H9 (cell line): ENCODE data around the gene FAM149A. TPM values are rescaled to one million over a fixed set of nuclear protein-coding genes. Genes with fewer than 3 reads are reported as not detected.

Experiments
- DNase-seq: peaks from one replicate; pipeline ENCODE4 v3.0.0-alpha.2; 2017
- H2AFZ ChIP-seq: one replicate; pipeline ENCODE4 v1.6.1; 2013; ENCODE audit warnings: mild to moderate bottlenecking, low read length, control low read depth, moderate library complexity
- H2AK5ac ChIP-seq: 2 replicates; pipeline ENCODE4 v1.6.1; 2013; ENCODE audit warnings: low read length, control low read depth, mixed read lengths; ENCODE audit not compliant: insufficient read length
- H2BK120ac ChIP-seq: one replicate; pipeline ENCODE4 v1.6.1; 2013; ENCODE audit warnings: low read depth, mild to moderate bottlenecking, low read length, control low read depth, inconsistent platforms; ENCODE audit not compliant: poor library complexity, severe bottlenecking
- H2BK12ac ChIP-seq: 2 replicates; pipeline ENCODE4 v1.6.1; 2013; ENCODE audit warnings: low read length, control low read depth, mixed read lengths, low read depth; ENCODE audit not compliant: insufficient read length
- H2BK15ac ChIP-seq: 2 replicates; pipeline ENCODE4 v1.6.1; 2013; ENCODE audit warnings: low read depth, low read length, control low read depth
- H2BK20ac ChIP-seq: one replicate; pipeline ENCODE4 v1.6.1; 2013; ENCODE audit warnings: low read depth, mild to moderate bottlenecking, low read length, control low read depth, inconsistent platforms; ENCODE audit not compliant: poor library complexity, severe bottlenecking
- H2BK5ac ChIP-seq: 2 replicates; pipeline ENCODE4 v1.6.1; 2013; ENCODE audit warnings: low read length, control low read depth, mixed read lengths; ENCODE audit not compliant: insufficient read length
- H3K14ac ChIP-seq: 2 replicates; pipeline ENCODE4 v1.6.1; 2013; ENCODE audit warnings: low read length, control low read depth; ENCODE audit not compliant: insufficient read depth
- H3K18ac ChIP-seq: 2 replicates; pipeline ENCODE4 v1.6.1; 2013; ENCODE audit warnings: low read depth, mild to moderate bottlenecking, mixed read lengths, low read length, control low read depth; ENCODE audit not compliant: insufficient read length
- H3K23ac ChIP-seq: 2 replicates; pipeline ENCODE4 v1.6.1; 2013; ENCODE audit warnings: low read length, control low read depth, mixed read lengths, low read depth; ENCODE audit not compliant: insufficient read length
- H3K23me2 ChIP-seq: 2 replicates; pipeline ENCODE4 v1.6.1; 2013; ENCODE audit warnings: low read depth, mild to moderate bottlenecking, mixed read lengths, low read length, control low read depth; ENCODE audit not compliant: insufficient read length, poor library complexity, severe bottlenecking
- H3K27ac ChIP-seq: 2 replicates; pipeline ENCODE4 v1.5.1; 2013; ENCODE audit warnings: low read length, control low read depth, mixed read lengths, low read depth; ENCODE audit not compliant: insufficient read length
- H3K27me3 ChIP-seq: 2 replicates; pipeline ENCODE4 v1.6.1; 2013; ENCODE audit warnings: low read length, control low read depth, inconsistent platforms; ENCODE audit not compliant: insufficient read depth
- H3K4ac ChIP-seq: 2 replicates; pipeline ENCODE4 v1.6.1; 2013; ENCODE audit warnings: low read depth, mild to moderate bottlenecking, control low read depth, inconsistent platforms, low read length, moderate library complexity
- H3K4me1 ChIP-seq: 2 replicates; pipeline ENCODE4 v1.6.1; 2013; ENCODE audit warnings: low read length, control low read depth, inconsistent platforms; ENCODE audit not compliant: insufficient read depth
- H3K4me2 ChIP-seq: 2 replicates; pipeline ENCODE4 v1.6.1; 2013; ENCODE audit warnings: low read length, control low read depth, mixed read lengths; ENCODE audit not compliant: insufficient read length, insufficient read depth
- H3K56ac ChIP-seq: 2 replicates; pipeline ENCODE4 v1.6.1; 2013; ENCODE audit warnings: low read depth, mild to moderate bottlenecking, mixed read lengths, low read length, control low read depth; ENCODE audit not compliant: insufficient read length
- H3K79me1 ChIP-seq: 2 replicates; pipeline ENCODE4 v1.6.1; 2013; ENCODE audit warnings: low read depth, mild to moderate bottlenecking, moderate library complexity, low read length, control low read depth, inconsistent platforms; ENCODE audit not compliant: insufficient read depth, poor library complexity, severe bottlenecking
- H3K79me2 ChIP-seq: 2 replicates; pipeline ENCODE4 v1.6.1; 2013; ENCODE audit warnings: low read length, control low read depth, inconsistent platforms; ENCODE audit not compliant: insufficient read depth
- H3K9ac ChIP-seq: 2 replicates; pipeline ENCODE4 v1.6.1; 2013; ENCODE audit warnings: low read length, control low read depth, mixed read lengths; ENCODE audit not compliant: insufficient read length; ENCODE audit errors: extremely low read depth
- H3K9me3 ChIP-seq: one replicate; pipeline ENCODE4 v1.6.1; 2013; ENCODE audit warnings: low read depth, low read length, inconsistent platforms; ENCODE audit not compliant: control insufficient read depth
- H3T11ph ChIP-seq: one replicate; pipeline ENCODE4 v1.6.1; 2013; ENCODE audit warnings: mild to moderate bottlenecking, low read length, control low read depth, inconsistent platforms
- H4K20me1 ChIP-seq: one replicate; pipeline ENCODE4 v1.6.1; 2013; ENCODE audit not compliant: control insufficient read depth, insufficient read length, insufficient read depth
- H4K5ac ChIP-seq: 2 replicates; pipeline ENCODE4 v1.6.1; 2013; ENCODE audit warnings: low read depth, mild to moderate bottlenecking, mixed read lengths, low read length, control low read depth; ENCODE audit not compliant: insufficient read length
- H4K8ac ChIP-seq: replicated peaks from 2 replicates; pipeline ENCODE4 v1.6.1; 2013; ENCODE audit warnings: low read length, control low read depth, mixed read lengths, low read depth; ENCODE audit not compliant: insufficient read length
- H4K91ac ChIP-seq: 2 replicates; pipeline ENCODE4 v1.6.1; 2013; ENCODE audit warnings: low read depth, mild to moderate bottlenecking, moderate library complexity, mixed read lengths, low read length, control low read depth; ENCODE audit not compliant: insufficient read length
- H3K27ac Mint-ChIP-seq, 3 experiments: 2 replicates in 2 of 3; 3 replicates in 1 of 3; pipeline ENCODE4 v1.8.0; 2020 to 2021; ENCODE audit warnings: mixed read lengths in 3 of 3, mild to moderate bottlenecking in 1 of 3, moderate library complexity in 1 of 3
- H3K27me3 Mint-ChIP-seq: 2 replicates; pipeline ENCODE4 v1.8.0; 2021; ENCODE audit warnings: low read depth, mild to moderate bottlenecking, moderate library complexity, mixed read lengths
- H3K36me3 Mint-ChIP-seq, 3 experiments: 2 replicates in 2 of 3; 3 replicates in 1 of 3; pipeline ENCODE4 v1.8.0; 2020 to 2021; ENCODE audit warnings: low read depth in 3 of 3, mixed read lengths in 3 of 3; ENCODE audit not compliant: insufficient read depth in 1 of 3
- H3K4me1 Mint-ChIP-seq, 2 experiments: 2 replicates each; pipeline ENCODE4 v1.8.0; 2020; ENCODE audit warnings: mixed read lengths in 2 of 2
- H3K4me3 Mint-ChIP-seq, 2 experiments: 2 replicates in 1 of 2; 3 replicates in 1 of 2; pipeline ENCODE4 v1.8.0; 2020 to 2021; ENCODE audit warnings: mild to moderate bottlenecking in 2 of 2, mixed read lengths in 2 of 2, moderate library complexity in 1 of 2
- H3K9me3 Mint-ChIP-seq, 2 experiments: 2 replicates in 1 of 2; 3 replicates in 1 of 2; pipeline ENCODE4 v1.8.0; 2020; ENCODE audit warnings: mild to moderate bottlenecking in 2 of 2, mixed read lengths in 2 of 2, moderate library complexity in 1 of 2
- CTCF ChIP-seq: fragments of 200-600 bp; sonication (generic); conservative IDR thresholded peaks from 3 replicates; pipeline ENCODE4 v1.8.0; 2021; ENCODE audit warnings: antibody characterized with exemption, mild to moderate bottlenecking
- WGBS: extraction: QIAGEN DNeasy Blood & Tissue Kit; methylation state at CpG from one replicate; pipeline ENCODE4 v1.1.7; 2013; ENCODE audit warnings: missing lambda C conversion rate, low lambda C conversion rate, mixed read lengths; ENCODE audit not compliant: insufficient read length; ENCODE audit errors: extremely low coverage; 5-methylcytosine and 5-hydroxymethylcytosine counted together
- total RNA-seq: library from RNA; stranded (reverse); gene quantifications from 2 replicates; pipeline ENCODE4 v1.2.1, GENCODE V29; 2021

The FAM149A gene
- total RNA-seq, 1 experiment from 2014 or later, result 5.9 TPM

- Histone ChIP-seq H3K4me1 (peaks cover 4% of the 10 kb centered on the region; the same call in 1 of the 2 replicates), H3K79me2 (no peaks in the 10 kb centered on the region), H2AFZ (no peak overlapping the region), H3T11ph (no peak overlapping the region), H2BK120ac (no peak overlapping the region), H3K27me3 (no peaks in the 10 kb centered on the region), H2BK15ac (no peak overlapping the region), H2BK12ac (peak overlapping the region; percentile 60), H3K23ac (no peak overlapping the region), H4K5ac (no peak overlapping the region), H3K4ac (no peak overlapping the region), H3K79me1 (no peaks in the 10 kb centered on the region), H3K4me2 (no peak overlapping the region), H3K9ac (no peak overlapping the region), H4K91ac (no peak overlapping the region), H2AK5ac (no peak overlapping the region), H4K20me1 (no peaks in the 10 kb centered on the region), H2BK5ac (no peak overlapping the region), H3K14ac (no peak overlapping the region), H3K56ac (no peak overlapping the region), H2BK20ac (no peak overlapping the region), H4K8ac (no peak overlapping the region), H3K23me2 (no peaks in the 10 kb centered on the region), H3K18ac (no peak overlapping the region), H3K27ac (no peak overlapping the region), H3K9me3 (no peaks in the 10 kb centered on the region)
- no CpG with 5 or more reads among the region's 4 CpGs for WGBS
- TF ChIP-seq CTCF, result no peak
- Mint-ChIP-seq H3K27me3 (peaks cover 2% of the 10 kb centered on the region; the same call in 1 of the 2 replicates), H3K4me3 (no peak overlapping the region), H3K9me3 (peaks cover 0 to 2% of the 10 kb centered on the region in 2 experiments; a peak in 2 of 5 replicates), H3K36me3 (peaks cover 0 to 16% (median 2%) of the 10 kb centered on the region in 3 experiments; a peak in 3 of 7 replicates), H3K27ac (0 out of 7 replicates have a peak overlapping the region, but pooled peaks of 1 of the 3 experiments have one; percentile 53), H3K4me1 (peaks cover 34 to 44% of the 10 kb centered on the region in 2 experiments)
- no peak for DNase-seq
Measured at GRCh38 chr4:186082221-186082620, 22.3 kb upstream of the FAM149A start.
